Ovary (tissue), 9 donors: ENCODE results near the gene OR2V2. TPM values are rescaled to one million over a fixed set of nuclear protein-coding genes. Genes with fewer than 3 reads are reported as not detected.

Experiments used
- DNase-seq, 5 donors: peaks; one replicate each; pipeline ENCODE4 v3.0.0-alpha.2; 2019 to 2020
- H3K27ac ChIP-seq, 2 donors: fragments of 200-600 bp; one replicate each; pipeline versions ENCODE4 v1.5.1 to v1.8.0; 2019 to 2022
- H3K27me3 ChIP-seq: fragments of 200-600 bp; one replicate; pipeline ENCODE4 v1.8.0; 2022
- H3K36me3 ChIP-seq: fragments of 200-600 bp; sonication (generic); one replicate; pipeline ENCODE4 v1.5.1; 2019
- H3K4me1 ChIP-seq: one replicate; pipeline ENCODE4 v1.8.1; 2013; ENCODE audit warnings: mild to moderate bottlenecking, moderate library complexity; ENCODE audit not compliant: insufficient read depth
- H3K4me3 ChIP-seq: fragments of 200-600 bp; sonication (generic); one replicate; pipeline ENCODE4 v1.5.1; 2017
- H3K9me3 ChIP-seq, 2 donors: fragments of 200-600 bp in 1 of 2; sonication (generic) in 1 of 2; one replicate each; pipeline versions ENCODE4 v1.5.1 to v1.8.1; 2013 to 2019; ENCODE audit warnings: mild to moderate bottlenecking in 1 of 2, moderate library complexity in 1 of 2
- EP300 ChIP-seq: sonication (generic); formaldehyde crosslinking; IDR thresholded peaks from one replicate; pipeline ENCODE4 v1.6.1; 2017; ENCODE audit warnings: antibody characterized with exemption
- POLR2A ChIP-seq: fragments of 450-650 bp; IDR thresholded peaks from one replicate; pipeline ENCODE4 v1.6.1; 2017; ENCODE audit warnings: antibody characterized with exemption, mild to moderate bottlenecking, moderate library complexity
- WGBS, 3 donors: extraction: QIAGEN DNeasy Blood & Tissue Kit in 1 of 3; methylation state at CpG; one replicate each; pipeline versions ENCODE4 v1.1.5 to v1.1.7; 2013 to 2017; 5-methylcytosine and 5-hydroxymethylcytosine counted together
- intact Hi-C, 4 donors: fragments of 100-400 bp; cut with DNase I; formaldehyde crosslinking; loops; one replicate each; pipeline versions ENCODE4 v1.11.0 to v1.15.1; 2022 to 2023
- polyA plus RNA-seq, 2 donors: library from polyadenylated mRNA; stranded (reverse); fragments of 200-250 nt in 1 of 2; fragments of 350-450 nt in 1 of 2; fragmentation: Illumina TruSeq in 1 of 2; extraction: RNeasy Lipid Tissue Mini Kit (QIAGEN cat#74804) in 1 of 2; gene quantifications; one replicate each; pipeline ENCODE4 v1.2.3, GENCODE V29; 2013 to 2014
- total RNA-seq, 7 donors: library from RNA; depleted of rRNA in 2 of 7; stranded (reverse); fragments of >200 nt in 2 of 7; fragmentation: NEBNext Ultra II Directional in 3 of 7; extraction: Animal tissue kit (Norgen Biotek cat#: 25700) in 3 of 7; gene quantifications; one replicate each; pipeline versions ENCODE4 v1.1.0 to v1.2.4, GENCODE V29; 2016 to 2023
- TF ChIP-seq, protein P1 (sequence below), 3 donors: fragments of 450-650 bp in 2 of 3; fragments of 200-600 bp in 1 of 3; IDR thresholded peaks; one replicate each; pipeline versions ENCODE4 v1.5.1 to v1.8.0; 2016 to 2022; ENCODE audit warnings: antibody characterized with exemption in 3 of 3, mild to moderate bottlenecking in 1 of 3
- donor health status: DM: no; HTN: no; CAD: no; lungs with moderate emphysema.
- donor health status: DM: no; HTN: no; CAD: no.
- donor health status: Bipolar disorder and iron deficiency.
- donor health status: DM: yes; HTN: yes; CAD: no.
- donor health status: DM: no; HTN: no; CAD: no.
- donor health status: DM: yes; HTN: yes; CAD: no.

OR2V2 gene
- total and polyA plus RNA-seq, 9 donors, result 0.80 TPM; not detected in 8

DNA sequence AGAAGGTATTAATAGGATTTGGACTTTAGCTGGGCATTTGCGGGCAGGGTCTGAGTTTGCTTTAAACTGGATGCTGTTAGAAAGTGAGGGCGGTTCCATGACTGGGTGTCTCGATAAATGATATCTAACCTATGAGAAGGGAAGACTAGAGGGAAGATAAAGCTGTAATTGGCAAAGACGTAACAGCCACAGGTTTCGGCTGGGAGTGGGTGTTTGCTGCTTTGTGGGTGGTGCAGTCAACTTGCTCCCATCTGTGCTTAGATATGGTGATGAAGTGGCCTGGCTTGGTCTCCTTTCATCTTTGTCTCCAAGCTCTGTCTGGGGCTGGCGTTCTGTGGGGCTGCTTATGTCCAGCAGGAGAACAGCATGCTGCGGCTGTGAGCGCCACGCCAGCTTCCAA, 39.7 kb upstream of the OR2V2 start:
- Histone ChIP-seq H3K27ac (no peak overlapping the region), H3K27me3 (no peaks in the 10 kb centered on the region), H3K4me1 (no peaks in the 10 kb centered on the region), H3K4me3 (no peak overlapping the region), H3K36me3 (no peaks in the 10 kb centered on the region), H3K9me3 (no peaks in the 10 kb centered on the region)
- TF ChIP-seq, protein P1, sequence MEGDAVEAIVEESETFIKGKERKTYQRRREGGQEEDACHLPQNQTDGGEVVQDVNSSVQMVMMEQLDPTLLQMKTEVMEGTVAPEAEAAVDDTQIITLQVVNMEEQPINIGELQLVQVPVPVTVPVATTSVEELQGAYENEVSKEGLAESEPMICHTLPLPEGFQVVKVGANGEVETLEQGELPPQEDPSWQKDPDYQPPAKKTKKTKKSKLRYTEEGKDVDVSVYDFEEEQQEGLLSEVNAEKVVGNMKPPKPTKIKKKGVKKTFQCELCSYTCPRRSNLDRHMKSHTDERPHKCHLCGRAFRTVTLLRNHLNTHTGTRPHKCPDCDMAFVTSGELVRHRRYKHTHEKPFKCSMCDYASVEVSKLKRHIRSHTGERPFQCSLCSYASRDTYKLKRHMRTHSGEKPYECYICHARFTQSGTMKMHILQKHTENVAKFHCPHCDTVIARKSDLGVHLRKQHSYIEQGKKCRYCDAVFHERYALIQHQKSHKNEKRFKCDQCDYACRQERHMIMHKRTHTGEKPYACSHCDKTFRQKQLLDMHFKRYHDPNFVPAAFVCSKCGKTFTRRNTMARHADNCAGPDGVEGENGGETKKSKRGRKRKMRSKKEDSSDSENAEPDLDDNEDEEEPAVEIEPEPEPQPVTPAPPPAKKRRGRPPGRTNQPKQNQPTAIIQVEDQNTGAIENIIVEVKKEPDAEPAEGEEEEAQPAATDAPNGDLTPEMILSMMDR (IDR thresholded peaks at IDR 0.05), result no peak
- TF ChIP-seq EP300, result no peak
- TF ChIP-seq POLR2A, result no peak
- DNase-seq, result no peak
- intact Hi-C loops, result no loop called here
- 61 to 65% (median 63%) methylated on average over 9 of the region's 9 CpGs for WGBS, 3 donors

DNA sequence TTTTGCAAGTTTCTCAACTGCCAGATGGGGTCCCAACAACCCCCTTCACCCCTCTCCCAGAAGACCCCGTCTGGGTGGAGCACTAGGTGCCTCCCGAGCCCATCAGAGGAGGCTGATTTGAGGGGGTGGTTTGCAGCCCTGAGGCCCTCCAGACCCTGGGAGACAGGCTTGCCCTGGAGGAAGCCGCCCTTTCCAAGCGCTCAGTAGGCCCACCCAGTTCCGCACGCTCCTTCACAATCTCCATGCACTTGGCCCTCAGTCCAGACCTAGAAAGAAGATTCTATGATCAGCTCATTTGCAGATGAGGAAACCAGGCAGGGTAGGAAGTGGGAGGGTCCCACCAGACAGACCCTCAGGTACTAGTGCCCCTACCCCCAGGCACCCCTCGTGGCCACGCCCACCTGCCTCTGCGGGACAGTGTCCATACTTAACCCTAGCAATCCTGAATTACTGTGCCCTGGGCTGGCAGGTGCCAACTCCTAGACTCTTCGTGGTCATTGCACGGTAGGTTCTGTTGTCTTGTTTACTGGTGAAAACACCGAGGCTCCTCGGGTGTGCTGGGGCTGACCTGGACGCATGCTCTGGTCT, 38.7 kb upstream of the OR2V2 start:
- Histone ChIP-seq H3K27ac (no peak overlapping the region), H3K4me3 (no peak overlapping the region), H3K36me3 (no peaks in the 10 kb centered on the region), H3K4me1 (no peaks in the 10 kb centered on the region), H3K9me3 (no peaks in the 10 kb centered on the region), H3K27me3 (no peaks in the 10 kb centered on the region)
- WGBS, 3 donors, result 57 to 81% (median 66%) methylated on average over 14 of the region's 14 CpGs
- intact Hi-C loops, result no loop called here
- no peak for DNase-seq
- TF ChIP-seq POLR2A, result no peak
- TF ChIP-seq, protein P1 (IDR thresholded peaks at IDR 0.05), result no peak

DNA sequence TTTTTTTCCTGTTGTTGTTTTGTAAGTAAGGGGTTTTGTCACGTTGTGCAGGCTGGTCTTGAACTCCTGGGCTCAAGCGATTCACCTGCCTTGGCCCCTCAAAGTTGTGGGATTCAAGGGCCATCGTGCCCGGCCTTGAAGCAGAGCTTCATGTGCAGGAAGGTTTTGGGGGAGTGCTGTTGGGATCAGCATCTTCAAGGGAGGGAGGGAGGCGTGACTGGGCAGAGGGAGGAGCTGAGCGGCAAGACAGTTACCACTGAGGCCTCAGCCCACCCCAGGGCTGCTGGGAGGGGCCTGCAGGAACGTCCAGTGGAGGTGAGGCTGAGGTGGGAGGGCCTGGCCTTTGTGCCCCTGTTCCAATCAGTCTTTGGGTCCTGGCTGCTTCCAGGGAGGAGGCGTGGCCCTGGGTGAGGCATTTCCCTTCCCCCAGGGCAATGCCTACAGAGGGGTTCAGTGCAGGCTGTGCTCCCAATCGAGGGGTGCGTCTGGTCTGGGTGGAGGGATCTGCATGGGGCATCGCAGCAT, 37.8 kb upstream of the OR2V2 start:
- DNase-seq, result no peak
- no peaks in the 10 kb centered on the region for H3K27me3 ChIP-seq
- 29 to 47% (median 31%) methylated on average over 9 to 11 of the region's 11 CpGs for WGBS, 3 donors

DNA sequence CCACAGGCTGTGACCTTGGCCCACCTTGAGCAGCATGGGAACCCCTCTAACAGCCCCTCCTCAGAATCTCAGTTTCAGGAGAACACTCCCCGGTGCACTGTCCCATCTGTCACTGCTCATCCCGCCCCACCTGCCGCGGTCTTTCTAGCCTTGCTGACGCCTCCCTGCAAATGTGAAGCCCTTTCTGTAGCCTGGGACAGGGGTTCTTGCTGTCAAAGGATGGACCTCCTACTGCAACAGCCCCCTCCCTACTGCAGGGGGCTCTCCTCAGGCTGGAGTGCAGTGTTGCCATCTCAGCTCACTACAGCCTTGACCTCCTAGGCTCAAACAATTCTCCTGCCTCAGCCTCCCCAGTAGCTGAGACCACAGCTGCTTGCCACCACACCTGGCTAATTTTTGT, 36.4 kb upstream of the OR2V2 start:
- H3K9me3 ChIP-seq, result peaks cover 0 to 3% of the 10 kb centered on the region in 2 donors

More for the DNA sequence above, 37.8 kb upstream of the OR2V2 start:
- intact Hi-C loops, result no loop called here
- no peak for TF ChIP-seq EP300
- no peak for TF ChIP-seq POLR2A
- TF ChIP-seq, protein P1 (IDR thresholded peaks at IDR 0.05), result no peak
- H3K36me3 ChIP-seq, result no peaks in the 10 kb centered on the region
- H3K9me3 ChIP-seq, result peaks cover 0 to under 1% of the 10 kb centered on the region in 2 donors
- no peaks in the 10 kb centered on the region for H3K4me1 ChIP-seq
- H3K27ac ChIP-seq, result no peak overlapping the region
- no peak overlapping the region for H3K4me3 ChIP-seq

More for the DNA sequence above, 36.4 kb upstream of the OR2V2 start:
- no peak overlapping the region for H3K27ac ChIP-seq
- no peaks in the 10 kb centered on the region for H3K27me3 ChIP-seq
- TF ChIP-seq EP300 (no peak), POLR2A (no peak)
- TF ChIP-seq, protein P1 (IDR thresholded peaks at IDR 0.05), result no peak
- WGBS, 3 donors, result 83 to 87% (median 84%) methylated on average over 5 of the region's 5 CpGs
- intact Hi-C loops, result no loop called here
- no peaks in the 10 kb centered on the region for H3K4me1 ChIP-seq
- DNase-seq, result no peak
- no peaks in the 10 kb centered on the region for H3K36me3 ChIP-seq
- H3K4me3 ChIP-seq, result no peak overlapping the region
